ENCODE measurements around the gene SLC22A5.

SLC22A5 gene

GRCh38 chr5:132428147-132428482 is 58.6 kb downstream of the SLC22A5 start (continued):
- TF ChIP-seq ZNF37A (tag by site-specific recombination; IDR thresholded peaks at IDR 0.05) (no peak), PATZ1 (tag by site-specific recombination; IDR thresholded peaks at IDR 0.05) (no peak), YY2 (tag by site-specific recombination; IDR thresholded peaks at IDR 0.05) (no peak), ZNF624 (tag by site-specific recombination; IDR thresholded peaks at IDR 0.05) (no peak), ZNF324 (tag by site-specific recombination; IDR thresholded peaks at IDR 0.05) (no peak), ZBTB48 (tag by site-specific recombination; IDR thresholded peaks at IDR 0.05) (no peak), ZNF544 (tag by site-specific recombination; IDR thresholded peaks at IDR 0.05) (no peak), ZNF239 (tag by site-specific recombination; IDR thresholded peaks at IDR 0.05) (no peak), ZNF704 (tag by site-specific recombination; IDR thresholded peaks at IDR 0.05) (no peak), ZNF548 (tag by site-specific recombination; IDR thresholded peaks at IDR 0.05) (no peak), ZNF211 (tag by site-specific recombination; IDR thresholded peaks at IDR 0.05; ENCODE audit: low read depth) (no peak), GLI2 (tag by site-specific recombination; IDR thresholded peaks at IDR 0.05; ENCODE audit: borderline replicate concordance, low read depth) (no peak), ZNF391 (tag by site-specific recombination; IDR thresholded peaks at IDR 0.05; ENCODE audit: borderline replicate concordance, low read depth) (no peak), ZNF248 (tag by site-specific recombination; IDR thresholded peaks at IDR 0.05) (no peak), PBX3 (CRISPR knock-in tag; IDR thresholded peaks at IDR 0.05) (no peak), EGR2 (tag by site-specific recombination; IDR thresholded peaks at IDR 0.05; ENCODE audit: low read depth) (no peak), ZBTB8A (tag by site-specific recombination; IDR thresholded peaks at IDR 0.05) (0 out of 2 replicates have a peak, but pooled peaks have one; percentile 28), ZNF791 (tag by site-specific recombination; IDR thresholded peaks at IDR 0.05) (no peak), ZNF24 (tag by site-specific recombination; IDR thresholded peaks at IDR 0.05) (0 out of 2 replicates have a peak, but pooled peaks have one; percentile 40), GFI1B (tag by site-specific recombination; IDR thresholded peaks at IDR 0.05) (no peak), ZNF221 (tag by site-specific recombination; IDR thresholded peaks at IDR 0.05; ENCODE audit: borderline replicate concordance) (no peak), MZF1 (tag by site-specific recombination; IDR thresholded peaks at IDR 0.05; ENCODE audit: borderline replicate concordance) (no peak), ZNF692 (tag by site-specific recombination; IDR thresholded peaks at IDR 0.05) (no peak), ZNF843 (tag by site-specific recombination; IDR thresholded peaks at IDR 0.05) (no peak), PRDM1 (tag by site-specific recombination; IDR thresholded peaks at IDR 0.05) (no peak), ZNF121 (tag by site-specific recombination; IDR thresholded peaks at IDR 0.05) (no peak), ZNF423 (tag by site-specific recombination; IDR thresholded peaks at IDR 0.05) (no peak), ZNF555 (tag by site-specific recombination; conservative IDR thresholded peaks at IDR 0.05) (no peak), ZNF660 (tag by site-specific recombination; IDR thresholded peaks at IDR 0.05) (no peak), ZNF2 (tag by site-specific recombination; IDR thresholded peaks at IDR 0.05) (no peak), ZBTB26 (tag by site-specific recombination; optimal IDR thresholded peaks at IDR 0.05) (no peak), ZBTB20 (tag by site-specific recombination; IDR thresholded peaks at IDR 0.05) (no peak), ZNF488 (tag by site-specific recombination; IDR thresholded peaks at IDR 0.05) (no peak)
- TF ChIP-seq, protein P1, sequence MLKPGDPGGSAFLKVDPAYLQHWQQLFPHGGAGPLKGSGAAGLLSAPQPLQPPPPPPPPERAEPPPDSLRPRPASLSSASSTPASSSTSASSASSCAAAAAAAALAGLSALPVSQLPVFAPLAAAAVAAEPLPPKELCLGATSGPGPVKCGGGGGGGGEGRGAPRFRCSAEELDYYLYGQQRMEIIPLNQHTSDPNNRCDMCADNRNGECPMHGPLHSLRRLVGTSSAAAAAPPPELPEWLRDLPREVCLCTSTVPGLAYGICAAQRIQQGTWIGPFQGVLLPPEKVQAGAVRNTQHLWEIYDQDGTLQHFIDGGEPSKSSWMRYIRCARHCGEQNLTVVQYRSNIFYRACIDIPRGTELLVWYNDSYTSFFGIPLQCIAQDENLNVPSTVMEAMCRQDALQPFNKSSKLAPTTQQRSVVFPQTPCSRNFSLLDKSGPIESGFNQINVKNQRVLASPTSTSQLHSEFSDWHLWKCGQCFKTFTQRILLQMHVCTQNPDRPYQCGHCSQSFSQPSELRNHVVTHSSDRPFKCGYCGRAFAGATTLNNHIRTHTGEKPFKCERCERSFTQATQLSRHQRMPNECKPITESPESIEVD (tag by site-specific recombination; IDR thresholded peaks at IDR 0.05) = peak; percentile 28; the same call in 1 of the 2 replicates

Data from HEK293 (cell line).